Measurements from ENCODE around the gene TMC8. TPM values are rescaled to one million over a fixed set of nuclear protein-coding genes. Genes with fewer than 3 reads are reported as not detected.
"Not testable (repeated sequence)": the region's sequence is repeated elsewhere in the genome, so short reads cannot be mapped to it uniquely, and the experiment has no call there.

Gene TMC8
- total and polyA plus RNA-seq, 2 experiments from 2014 or later: 1.1 to 3.1 TPM

- H3K4me3 ChIP-seq: no peak overlapping the region
- TF ChIP-seq CTCF (IDR thresholded peaks at IDR 0.05; ENCODE audit: low read depth, low read length): peak; percentile 36
- H3K27me3 ChIP-seq: no peaks in the 10 kb centered on the region
- H3K36me3 ChIP-seq: no peaks in the 10 kb centered on the region
- no peaks in the 10 kb centered on the region for H3K4me1 ChIP-seq (ENCODE audit: low read depth)
- DNase-seq (ENCODE audit: low read depth in 1 of 2, low spot score in 1 of 2): no peak
- no peaks in the 10 kb centered on the region for H3K9me3 ChIP-seq (ENCODE audit: low read depth)
- no peak overlapping the region for H3K27ac ChIP-seq
Observed at GRCh38 chr17:78137392-78138203, 7.0 kb downstream of the TMC8 start.

- DNase-seq (ENCODE audit: low read depth in 1 of 2, low spot score in 1 of 2): no peak
- no peaks in the 10 kb centered on the region for H3K36me3 ChIP-seq
- no peaks in the 10 kb centered on the region for H3K9me3 ChIP-seq (ENCODE audit: low read depth)
- no peaks in the 10 kb centered on the region for H3K27me3 ChIP-seq
- peaks cover 3% of the 10 kb centered on the region for H3K4me1 ChIP-seq (ENCODE audit: low read depth)
- TF ChIP-seq CTCF (IDR thresholded peaks at IDR 0.05; ENCODE audit: low read depth, low read length): no peak
- H3K27ac ChIP-seq: no peak overlapping the region
- no peak overlapping the region for H3K4me3 ChIP-seq
Observed at GRCh38 chr17:78138204-78139060, 7.9 kb downstream of the TMC8 start.

GRCh38 chr17:78139861-78140168, 9.2 kb downstream of the TMC8 start:
- not testable (repeated sequence) for H3K36me3 ChIP-seq; H3K4me3 ChIP-seq; H3K27me3 ChIP-seq; H3K9me3 ChIP-seq (ENCODE audit: low read depth); DNase-seq (ENCODE audit: low read depth in 1 of 2, low spot score in 1 of 2); H3K27ac ChIP-seq
- H3K4me1 ChIP-seq (ENCODE audit: low read depth): peaks cover 16% of the 10 kb centered on the region

- Histone ChIP-seq H3K27me3 (no peaks in the 10 kb centered on the region), H3K36me3 (no peaks in the 10 kb centered on the region), H3K4me1 (ENCODE audit: low read depth) (peaks cover 22% of the 10 kb centered on the region), H3K27ac (no peak overlapping the region), H3K9me3 (ENCODE audit: low read depth) (no peaks in the 10 kb centered on the region), H3K4me3 (no peak overlapping the region)
- no peak for TF ChIP-seq CTCF (IDR thresholded peaks at IDR 0.05; ENCODE audit: low read depth, low read length)
- peak; percentile 77 to 90 for DNase-seq (ENCODE audit: low read depth in 1 of 2, low spot score in 1 of 2)
Observed at GRCh38 chr17:78140169-78141051, 9.8 kb downstream of the TMC8 start.

- TF ChIP-seq CTCF (IDR thresholded peaks at IDR 0.05; ENCODE audit: low read depth, low read length): no peak
- no peak overlapping the region for H3K27ac ChIP-seq
Observed at GRCh38 chr17:78141437-78142118, 11.0 kb downstream of the TMC8 start.

More at GRCh38 chr17:78141437-78142118, 11.0 kb downstream of the TMC8 start:
- Histone ChIP-seq H3K9me3 (ENCODE audit: low read depth) (no peaks in the 10 kb centered on the region), H3K4me1 (ENCODE audit: low read depth) (peaks cover 22% of the 10 kb centered on the region), H3K36me3 (no peaks in the 10 kb centered on the region), H3K4me3 (no peak overlapping the region), H3K27me3 (no peaks in the 10 kb centered on the region)
- DNase-seq (ENCODE audit: low read depth in 1 of 2, low spot score in 1 of 2): no peak

All from cardiac muscle cell (in vitro differentiated cells and primary cell).